Germinal center (tissue), 1 donor: ENCODE measurements around the gene CDH16.
A peak's percentile ranks its signal among the peaks of the same experiment; 100 is the strongest.
"Not testable (repeated sequence)": the region's sequence is repeated elsewhere in the genome, so short reads cannot be mapped to it uniquely, and the experiment has no call there.

Source experiments
- DNase-seq: peaks from one replicate; pipeline ENCODE4 v3.0.0; 2012; ENCODE audit warnings: mixed read lengths, low spot score

The CDH16 gene

DNA sequence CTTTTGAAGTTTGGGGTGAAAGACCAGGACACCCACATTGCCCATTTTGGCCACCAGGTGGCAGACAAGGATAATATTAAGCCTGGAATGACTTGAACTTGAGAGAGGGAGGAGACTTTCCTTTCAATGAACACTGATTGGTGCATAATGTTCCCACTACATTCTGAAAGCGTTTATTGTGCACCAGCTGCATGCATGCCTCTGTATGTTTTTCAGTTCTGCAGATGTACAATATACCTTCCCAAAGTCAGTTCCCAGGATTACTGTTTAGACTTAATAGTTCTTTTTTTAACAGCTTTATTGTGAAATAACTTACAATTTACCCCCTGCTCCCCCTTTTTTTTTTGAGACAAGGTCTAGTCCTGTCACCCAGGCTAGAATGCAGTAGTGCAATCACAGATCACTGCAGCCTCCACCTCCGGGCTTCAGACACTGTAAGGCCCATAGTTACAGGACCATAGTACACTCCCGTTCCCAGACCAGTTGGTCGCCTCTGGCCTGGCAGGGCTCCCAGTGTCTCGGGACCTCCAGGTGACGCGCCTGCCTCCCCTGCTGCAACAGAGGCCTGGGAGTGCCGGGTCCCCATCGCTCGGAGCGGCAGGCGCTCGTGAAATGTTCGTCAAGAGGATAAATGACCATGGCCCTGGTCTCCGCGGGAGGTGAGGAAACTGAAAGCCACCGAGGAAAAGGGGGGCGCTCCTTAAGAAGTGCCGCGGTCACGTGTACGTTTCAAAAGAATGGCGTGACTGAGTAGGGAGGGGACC, 28.8 kb upstream of the CDH16 start:
- peak; percentile 88 for DNase-seq

GRCh38 chr16:66946974-66947301, 28.3 kb upstream of the CDH16 start:
- no peak for DNase-seq

- DNase-seq, result no peak
Measured at GRCh38 chr16:66946541-66946940, 27.9 kb upstream of the CDH16 start.

- no peak for DNase-seq
Measured at GRCh38 chr16:66945939-66946338, 27.3 kb upstream of the CDH16 start.

GRCh38 chr16:66944971-66945370, 26.3 kb upstream of the CDH16 start:
- not testable (repeated sequence) for DNase-seq

DNA sequence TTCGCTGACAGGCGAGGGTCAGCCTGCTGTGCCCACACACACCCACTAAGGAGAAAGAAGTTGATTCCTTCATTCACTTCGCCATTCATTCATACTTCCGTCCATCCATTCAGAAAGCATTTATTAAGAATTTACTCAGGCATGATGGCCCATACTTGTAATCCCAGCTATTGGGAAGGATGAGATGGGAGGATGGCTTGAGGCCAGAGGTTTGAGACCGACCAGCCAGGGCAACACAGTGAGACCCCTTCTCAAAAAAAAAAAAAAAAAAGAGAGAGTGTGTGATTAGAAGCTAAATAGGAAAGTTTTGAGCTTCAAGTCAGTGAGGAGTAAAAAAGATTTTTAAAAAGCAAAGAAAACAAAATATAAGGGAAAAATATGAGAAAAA, 25.4 kb upstream of the CDH16 start:
- DNase-seq, result no peak

GRCh38 chr16:66943426-66944053, 24.9 kb upstream of the CDH16 start:
- no peak for DNase-seq

DNA sequence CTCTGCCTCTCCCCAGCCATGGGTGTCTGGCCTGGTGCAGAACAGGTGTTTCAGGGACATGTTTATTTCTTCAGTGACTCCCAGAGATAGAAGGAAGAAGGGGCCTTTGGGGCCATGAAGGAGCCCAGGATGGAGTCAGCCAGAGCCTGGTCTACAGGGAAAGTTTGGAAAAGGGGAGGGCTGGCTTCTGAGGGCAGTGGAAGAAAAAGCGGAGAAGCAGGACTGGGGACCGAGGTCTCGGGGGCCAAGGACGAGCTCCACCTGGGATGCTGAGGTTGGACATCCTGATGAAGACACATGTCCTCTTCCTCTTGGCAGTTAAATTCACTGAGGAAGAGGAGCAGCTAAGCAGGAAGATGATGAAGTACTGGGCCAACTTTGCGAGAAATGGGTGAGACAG, 24.3 kb upstream of the CDH16 start:
- no peak for DNase-seq

DNA sequence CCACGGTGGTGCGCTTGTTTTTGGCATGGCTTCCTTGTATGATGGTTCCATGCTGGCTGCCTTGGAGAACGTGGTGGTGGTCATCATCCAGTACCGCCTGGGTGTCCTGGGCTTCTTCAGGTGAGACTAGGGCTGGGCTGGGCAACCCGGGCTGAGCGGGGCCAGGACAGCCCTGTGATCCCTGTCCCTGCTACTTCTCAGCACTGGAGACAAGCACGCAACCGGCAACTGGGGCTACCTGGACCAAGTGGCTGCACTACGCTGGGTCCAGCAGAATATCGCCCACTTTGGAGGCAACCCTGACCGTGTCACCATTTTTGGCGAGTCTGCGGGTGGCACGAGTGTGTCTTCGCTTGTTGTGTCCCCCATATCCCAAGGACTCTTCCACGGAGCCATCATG, 21.6 kb upstream of the CDH16 start:
- DNase-seq, result no peak

DNA sequence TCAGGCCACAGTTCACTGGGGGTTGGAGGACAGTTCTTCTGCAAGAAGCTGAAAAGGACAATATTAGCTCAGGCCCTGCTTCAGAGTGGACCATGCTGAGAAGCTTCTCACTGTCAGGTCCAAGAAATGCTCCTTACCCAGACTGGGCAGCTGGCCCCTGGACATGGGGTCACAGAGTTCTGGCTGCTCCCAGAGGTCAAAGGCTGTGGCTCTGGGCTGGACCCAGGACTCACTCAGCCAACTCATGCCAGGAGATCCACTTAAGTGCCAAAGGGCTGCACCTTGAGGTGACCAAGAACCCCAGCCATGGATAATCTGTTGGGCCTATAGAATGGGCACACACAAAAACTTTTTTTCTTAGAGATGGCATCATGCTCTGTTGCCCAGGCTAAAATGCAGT, 20.7 kb upstream of the CDH16 start:
- DNase-seq, result no peak

DNA sequence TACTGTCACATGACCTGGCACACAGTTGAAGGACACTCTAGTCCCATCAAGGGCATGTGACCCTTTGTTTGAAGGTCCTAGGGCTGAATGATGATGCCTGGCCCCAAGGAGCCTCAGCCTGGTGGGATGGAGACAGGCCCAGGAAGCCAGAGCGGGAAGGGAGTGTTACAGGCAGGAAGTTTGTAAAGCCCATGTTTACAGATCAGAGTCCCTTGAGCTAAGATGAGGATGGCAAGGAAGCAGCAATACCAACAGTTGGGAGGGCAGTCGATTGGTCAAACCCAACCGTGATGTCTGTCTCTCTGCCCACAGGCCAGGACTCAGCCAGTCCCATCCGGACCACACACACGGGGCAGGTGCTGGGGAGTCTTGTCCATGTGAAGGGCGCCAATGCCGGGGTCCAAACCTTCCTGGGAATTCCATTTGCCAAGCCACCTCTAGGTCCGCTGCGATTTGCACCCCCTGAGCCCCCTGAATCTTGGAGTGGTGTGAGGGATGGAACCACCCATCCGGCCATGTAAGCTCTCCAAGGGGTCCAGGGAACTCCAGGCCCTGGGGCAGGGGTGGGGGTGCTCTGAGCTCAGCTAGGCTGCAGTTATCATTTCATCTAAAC, 19.1 kb upstream of the CDH16 start:
- no peak for DNase-seq

GRCh38 chr16:66936889-66937554, 18.3 kb upstream of the CDH16 start:
- DNase-seq, result no peak

GRCh38 chr16:66936462-66936861, 17.8 kb upstream of the CDH16 start:
- DNase-seq, result no peak

- no peak for DNase-seq
Measured at GRCh38 chr16:66935314-66936011, 16.8 kb upstream of the CDH16 start, which contains the start of gene CES2. Gene CES2 (plus strand): TSS chr16:66935516. CDS start chr16:66935636, 120 bp downstream.

DNA sequence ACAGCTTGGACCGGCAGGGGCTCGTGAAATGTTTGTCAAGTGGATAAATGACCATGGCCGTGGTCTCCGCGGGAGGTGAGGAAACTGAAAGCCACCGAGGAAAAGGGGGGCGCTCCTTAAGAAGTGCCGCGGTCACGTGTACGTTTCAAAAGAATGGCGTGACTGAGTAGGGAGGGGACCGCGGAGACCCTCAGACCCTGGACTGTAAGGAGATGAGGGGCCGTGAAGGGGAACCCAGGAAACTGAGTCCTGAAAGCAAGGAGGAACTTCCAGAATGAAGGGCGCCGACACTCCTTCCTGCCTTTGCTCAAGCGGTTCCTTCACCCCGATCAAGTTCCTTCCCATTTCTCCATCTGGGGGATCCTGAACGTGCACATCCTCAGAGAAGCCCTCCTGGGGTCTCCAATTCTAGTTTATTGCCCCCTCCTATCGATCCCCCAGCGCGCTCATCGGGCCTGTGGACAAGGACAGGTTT, 16.2 kb upstream of the CDH16 start:
- not testable (repeated sequence) for DNase-seq

DNA sequence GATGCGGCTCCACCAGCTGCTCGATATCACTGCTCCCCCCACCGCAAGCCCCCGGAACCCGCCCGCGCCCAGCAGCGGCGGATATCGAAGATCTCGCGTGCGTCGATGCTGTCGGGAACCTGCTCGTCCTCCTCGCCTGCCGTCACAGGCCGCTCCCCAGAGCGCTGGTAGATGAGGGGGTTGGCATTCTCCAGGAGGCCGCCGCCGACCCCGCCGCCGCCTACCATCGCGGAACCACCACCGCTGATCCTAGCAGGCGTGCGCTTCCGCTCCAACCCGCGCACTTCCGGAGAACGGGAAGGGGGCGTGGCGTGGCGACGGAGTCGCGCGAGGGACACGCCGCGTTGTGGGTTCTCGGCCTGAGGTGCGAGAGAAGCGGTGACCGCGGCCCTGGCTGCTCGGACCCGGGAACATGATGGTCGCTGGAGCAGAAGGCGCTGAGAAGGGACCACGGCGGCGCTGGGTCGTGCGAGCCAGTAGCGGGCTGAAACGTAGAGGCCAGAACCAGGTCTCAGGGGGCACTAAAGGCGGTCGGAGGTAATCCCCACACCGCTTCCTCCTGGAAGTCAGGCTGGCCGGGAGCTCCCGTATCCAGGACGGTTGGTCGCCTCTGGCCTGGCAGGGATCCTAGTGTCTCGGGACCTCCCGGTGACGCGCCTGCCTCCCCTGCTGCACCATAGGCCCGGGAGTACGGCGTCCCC, 15.6 kb upstream of the CDH16 start, which contains the start of gene CIAO2B:
Gene CIAO2B, minus strand, starts transcription at position 265 of the 701 bp plus-strand sequence. Its CDS starts 38 bp downstream, at position 227.
- peak; percentile 89 for DNase-seq

- no peak for DNase-seq
Measured at GRCh38 chr16:66933776-66934137, 15.1 kb upstream of the CDH16 start.

GRCh38 chr16:66932076-66932475, 13.4 kb upstream of the CDH16 start:
- DNase-seq, result no peak

DNA sequence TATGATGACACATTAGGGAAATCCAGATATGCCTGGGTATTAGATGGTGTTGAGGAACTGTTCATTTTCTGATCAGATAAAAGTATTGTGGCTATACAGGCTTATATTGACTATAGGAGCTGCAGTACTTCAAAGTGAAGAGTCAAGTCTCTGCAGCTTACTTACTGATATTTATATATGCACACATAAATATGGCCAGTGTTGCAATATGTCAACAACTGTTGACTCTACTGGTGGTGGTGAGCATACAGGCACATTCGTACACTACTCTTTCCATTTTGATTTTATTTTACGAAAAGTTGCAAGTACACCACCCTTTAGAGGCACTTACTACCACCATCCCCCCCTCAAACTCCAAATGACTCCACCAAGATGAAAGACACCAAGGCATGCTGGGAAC, 13.0 kb upstream of the CDH16 start:
- DNase-seq, result no peak

- DNase-seq, result no peak
Measured at GRCh38 chr16:66930189-66930588, 11.5 kb upstream of the CDH16 start.

- DNase-seq, result no peak
Measured at GRCh38 chr16:66928702-66929388, 10.2 kb upstream of the CDH16 start.
